Stimulated activated CD4-positive, alpha-beta T cell treated with anti-CD3 and anti-CD28 coated beads, Interleukin-12 subunit alpha, Interleukin-12 subunit beta, amount 100 ng/mL, for 4 hours (primary cell): ENCODE results near the gene CFD.
"Not testable (repeated sequence)": the region's sequence is repeated elsewhere in the genome, so short reads cannot be mapped to it uniquely, and the experiment has no call there.

Source experiments
- DNase-seq: peaks from one replicate; pipeline ENCODE4 v3.0.0-alpha.2; 2020

Gene CFD

DNA sequence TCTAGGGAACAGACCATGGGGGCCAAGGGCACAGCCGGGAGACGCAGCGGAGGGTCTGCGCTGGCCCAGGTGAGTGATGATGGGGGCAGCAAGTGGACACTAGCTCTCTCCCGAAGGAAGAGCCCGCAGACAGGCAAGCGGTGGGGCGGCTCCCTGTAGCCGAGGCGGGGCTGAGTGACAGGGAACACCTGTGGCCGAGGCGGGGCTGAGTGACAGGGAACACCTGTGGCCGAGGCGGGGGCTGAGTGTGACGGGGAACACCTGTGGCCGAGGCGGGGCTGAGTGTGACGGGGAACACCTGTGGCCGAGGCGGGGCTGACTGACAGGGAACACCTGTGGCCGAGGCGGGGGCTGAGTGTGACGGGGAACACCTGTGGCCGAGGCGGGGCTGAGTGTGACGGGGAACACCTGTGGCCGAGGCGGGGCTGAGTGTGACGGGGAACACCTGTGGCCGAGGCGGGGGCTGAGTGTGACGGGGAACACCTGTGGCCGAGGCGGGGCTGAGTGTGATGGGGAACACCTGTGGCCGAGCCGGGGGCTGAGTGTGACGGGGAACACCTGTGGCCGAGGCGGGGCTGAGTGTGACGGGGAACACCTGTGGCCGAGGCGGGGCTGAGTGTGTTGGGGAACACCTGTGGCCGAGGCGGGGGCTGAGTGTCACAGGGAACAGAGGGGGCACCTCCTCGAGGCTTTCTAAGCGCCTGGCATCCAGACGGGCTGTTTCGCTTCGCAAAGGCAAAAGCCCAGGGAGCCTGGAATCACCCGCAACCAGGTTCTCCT is 32.1 kb downstream of the CFD start:
- DNase-seq: not testable (repeated sequence)

- DNase-seq: no peak
Measured at GRCh38 chr19:892243-892893, 32.9 kb downstream of the CFD start.

GRCh38 chr19:892894-893689 is 33.6 kb downstream of the CFD start, which contains the start of the genes MED16 and RNU6-9:
MED16 (minus strand) TSS chr19:893187; CDS start chr19:891131, 2,056 bp downstream.
RNU6-9 (plus strand) TSS chr19:893484.
- DNase-seq: peak; percentile 83

DNA sequence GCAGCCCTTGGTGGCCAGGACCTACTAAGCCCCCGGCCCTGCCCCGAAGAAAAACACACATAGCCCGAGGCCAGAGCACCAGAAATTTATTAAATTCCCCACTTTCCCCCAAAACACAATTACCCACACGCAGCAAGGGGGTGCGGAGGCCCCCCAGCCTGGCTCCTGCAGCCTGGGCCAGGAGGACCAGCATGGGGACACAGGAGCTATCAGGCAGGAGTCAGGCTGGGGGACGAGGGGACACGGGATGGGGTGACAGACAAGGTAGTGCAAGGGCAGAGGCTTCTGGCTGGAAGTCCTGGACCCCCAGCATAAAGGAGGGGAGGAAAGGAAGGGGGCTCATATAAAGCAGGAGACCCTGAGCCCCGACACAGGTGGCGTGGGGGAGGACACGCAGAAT is 37.0 kb downstream of the CFD start:
- DNase-seq: no peak

DNA sequence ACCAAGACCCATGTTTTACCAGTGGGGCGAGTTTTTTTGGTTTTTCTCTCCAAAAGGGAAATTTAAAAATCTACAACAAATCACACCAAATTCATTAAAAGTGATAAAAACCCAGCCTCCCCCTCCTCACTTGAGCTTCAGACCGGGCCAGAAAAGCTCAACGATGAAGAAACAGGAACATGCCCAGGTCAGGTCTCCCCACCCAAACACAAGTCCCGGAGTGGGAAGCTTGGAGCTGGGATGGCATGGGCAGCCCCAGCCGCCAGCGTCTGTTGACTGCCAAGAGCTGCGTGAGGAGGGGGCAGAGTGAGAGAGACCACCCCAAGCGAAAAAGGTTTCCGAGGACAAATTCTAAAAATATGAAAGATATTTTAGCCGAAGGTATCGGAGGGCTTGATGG is 37.5 kb downstream of the CFD start:
- DNase-seq: no peak

DNA sequence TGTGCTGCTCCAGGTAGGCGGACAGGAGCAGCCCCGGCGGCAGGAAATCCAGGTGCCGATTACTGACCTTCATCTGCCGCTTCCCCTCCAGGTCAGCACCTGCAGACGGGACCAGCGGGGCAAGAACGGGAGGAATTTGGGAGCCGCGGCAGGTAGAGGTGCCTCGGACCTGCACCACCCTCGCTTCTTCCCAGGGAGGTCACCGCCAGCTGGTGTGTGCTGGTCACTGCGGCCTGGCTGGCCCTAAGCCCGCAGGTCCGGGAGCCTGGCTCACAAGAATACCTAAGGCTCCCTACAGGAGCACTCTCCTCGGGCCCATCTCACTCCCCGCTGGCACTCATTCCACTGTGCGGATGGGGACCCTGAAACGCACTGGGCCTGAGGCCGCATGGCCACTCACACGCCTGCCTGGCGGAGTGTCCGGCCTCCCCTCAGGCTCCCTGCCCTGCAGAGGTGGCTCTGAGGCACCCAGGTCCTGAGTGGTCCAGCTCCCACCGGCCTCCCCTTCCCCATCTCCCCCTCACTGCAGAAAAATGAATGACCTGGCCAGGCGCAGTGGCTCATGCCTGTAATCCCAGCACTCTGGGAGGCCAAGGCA is 38.1 kb downstream of the CFD start:
- no peak for DNase-seq

DNA sequence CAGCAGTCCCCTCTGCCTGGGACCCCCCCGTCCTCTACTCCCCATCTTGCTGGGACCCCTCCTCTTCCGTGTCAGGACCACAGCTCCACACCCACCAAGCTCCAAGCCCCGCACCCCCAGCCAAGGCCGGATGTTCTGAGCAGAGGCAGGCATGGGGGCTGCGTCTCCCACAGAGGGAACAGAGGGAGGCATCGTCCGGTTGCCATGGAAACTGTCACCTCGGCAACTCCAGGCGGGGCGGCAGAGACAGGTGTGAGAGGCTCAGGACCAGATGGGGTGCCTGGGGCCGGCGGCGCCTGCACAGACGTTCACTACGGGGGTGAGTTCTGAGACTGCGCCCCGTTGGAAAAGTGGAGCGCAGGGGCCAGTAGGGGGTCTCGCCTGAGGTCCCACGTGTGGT is 39.2 kb downstream of the CFD start:
- no peak for DNase-seq

DNA sequence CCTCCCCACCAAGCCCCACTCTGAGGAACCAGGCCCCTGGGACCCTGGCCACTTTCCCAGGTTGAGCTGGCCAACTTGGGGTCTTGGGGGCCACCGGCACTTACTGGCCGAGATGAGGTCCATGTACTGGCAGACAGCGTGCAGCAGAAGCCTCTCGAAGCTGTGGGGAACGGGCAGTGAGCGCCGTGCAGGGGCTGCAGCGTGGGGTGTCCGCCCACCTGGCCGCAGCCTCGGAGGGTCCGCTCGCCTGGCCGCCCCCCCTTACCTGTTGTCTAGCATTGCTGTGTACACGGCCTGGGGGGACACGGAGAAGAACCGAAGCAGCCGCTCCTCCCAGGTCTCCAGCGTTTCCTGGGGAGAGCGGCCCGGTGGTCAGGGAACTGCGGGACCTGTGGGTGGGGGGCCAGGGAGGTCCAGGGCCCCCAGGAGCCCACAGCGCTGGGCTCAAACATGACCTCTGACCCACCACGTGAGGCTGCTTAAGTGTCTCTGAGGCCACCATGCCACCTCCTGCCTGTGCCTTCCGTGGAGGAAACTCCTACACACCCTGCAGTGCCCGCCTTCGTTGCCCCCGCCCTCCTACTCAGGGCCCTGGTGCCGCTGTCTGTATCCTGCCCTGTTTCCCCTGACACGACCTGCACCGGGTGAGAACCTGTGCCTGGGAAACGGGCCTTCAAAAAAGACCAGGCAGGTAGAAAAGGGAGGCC is 40.0 kb downstream of the CFD start:
- no peak for DNase-seq

DNA sequence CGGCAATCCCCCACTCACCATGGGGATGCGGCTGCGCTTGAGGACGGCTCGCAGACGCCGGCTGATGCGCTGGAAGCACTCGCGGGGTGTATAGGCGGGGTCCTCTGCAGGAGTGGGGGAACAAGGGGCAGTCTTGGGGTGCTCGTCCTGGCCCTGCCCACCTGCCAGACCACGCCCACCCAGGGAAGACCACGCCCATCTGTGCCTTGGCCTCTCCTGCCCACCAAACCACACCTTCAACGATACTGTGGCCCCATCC is 40.5 kb downstream of the CFD start:
- DNase-seq: no peak

GRCh38 chr19:900302-901111 is 41.0 kb downstream of the CFD start:
- no peak for DNase-seq

GRCh38 chr19:901216-902092 is 42.0 kb downstream of the CFD start:
- DNase-seq: no peak

DNA sequence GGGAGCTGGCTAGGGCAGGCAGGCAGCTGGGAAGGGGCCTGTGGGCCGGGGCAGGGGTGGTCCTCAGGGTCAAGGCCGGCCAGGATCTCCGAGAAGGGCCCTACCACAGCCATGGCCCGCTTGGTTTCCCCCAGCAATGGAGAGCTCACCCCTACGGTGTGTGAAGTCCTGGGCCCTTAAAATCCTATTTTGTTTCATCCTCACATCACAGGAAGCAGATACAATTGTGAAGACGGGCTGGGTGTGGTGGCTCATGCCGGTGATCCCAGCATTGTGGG is 42.6 kb downstream of the CFD start:
- DNase-seq: no peak

DNA sequence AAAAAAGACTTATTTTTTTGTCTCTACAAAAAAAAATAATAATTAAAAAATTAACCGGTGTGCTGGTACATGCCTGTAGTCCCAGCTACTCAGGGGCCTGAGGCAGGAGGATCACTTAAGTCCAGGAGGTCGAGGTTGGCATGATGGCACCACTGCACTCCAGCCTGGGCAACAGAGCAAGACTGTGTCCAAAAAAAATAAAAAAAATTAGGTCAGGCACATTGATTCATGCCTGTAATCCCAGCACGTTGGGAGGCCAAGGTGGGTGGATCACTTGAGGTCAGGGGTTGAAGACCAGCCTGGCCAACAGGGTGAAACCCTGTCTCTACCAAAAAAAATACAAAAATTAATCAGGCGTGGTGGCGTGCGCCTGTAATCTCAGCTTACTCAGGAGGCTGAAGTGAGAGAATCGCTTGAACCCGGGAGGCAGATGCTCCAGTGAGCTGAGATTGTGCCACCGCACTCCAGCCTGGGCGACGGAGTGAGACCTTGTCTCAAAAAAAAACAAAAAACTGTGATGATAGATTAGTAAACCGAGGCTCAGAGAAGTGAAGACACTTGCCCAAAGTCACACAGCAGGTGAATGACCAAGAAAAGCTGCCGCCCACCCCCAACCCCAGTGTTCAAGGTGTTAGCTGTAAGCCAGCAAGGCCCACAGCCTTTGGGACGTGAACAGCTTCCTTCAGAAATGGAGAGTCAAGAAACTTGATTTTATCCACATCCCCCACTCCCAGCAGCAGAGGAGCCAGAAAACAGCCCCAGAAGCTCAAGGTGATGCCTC is 43.2 kb downstream of the CFD start:
- DNase-seq: no peak

DNA sequence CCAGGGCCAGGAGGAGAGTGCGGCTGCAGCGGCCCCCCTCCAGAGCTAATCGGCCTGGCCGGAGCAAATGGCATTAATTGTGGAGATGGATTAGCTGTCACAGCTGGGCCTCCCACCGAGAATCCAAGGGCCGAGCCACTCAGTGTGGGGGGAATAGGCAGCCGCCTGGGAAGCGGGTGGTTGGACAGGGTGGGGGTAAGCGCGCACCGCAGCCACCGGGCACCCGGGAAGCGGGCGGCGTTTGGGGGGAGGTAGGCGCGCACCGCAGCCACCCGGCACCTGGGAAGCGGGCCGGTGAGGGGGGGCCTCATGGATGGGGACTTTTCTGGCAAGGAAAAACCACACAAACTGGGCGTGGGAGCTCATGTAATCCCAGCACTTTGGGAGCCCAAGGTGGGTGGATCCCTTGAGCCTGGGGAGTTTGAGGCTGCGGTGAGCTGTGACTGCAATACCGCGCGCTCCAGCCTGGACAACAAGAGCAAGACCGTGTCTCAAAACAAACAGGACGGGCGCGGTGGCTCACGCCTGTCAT is 43.9 kb downstream of the CFD start:
- DNase-seq: no peak

- no peak for DNase-seq
Measured at GRCh38 chr19:904545-904944, 45.1 kb downstream of the CFD start.

DNA sequence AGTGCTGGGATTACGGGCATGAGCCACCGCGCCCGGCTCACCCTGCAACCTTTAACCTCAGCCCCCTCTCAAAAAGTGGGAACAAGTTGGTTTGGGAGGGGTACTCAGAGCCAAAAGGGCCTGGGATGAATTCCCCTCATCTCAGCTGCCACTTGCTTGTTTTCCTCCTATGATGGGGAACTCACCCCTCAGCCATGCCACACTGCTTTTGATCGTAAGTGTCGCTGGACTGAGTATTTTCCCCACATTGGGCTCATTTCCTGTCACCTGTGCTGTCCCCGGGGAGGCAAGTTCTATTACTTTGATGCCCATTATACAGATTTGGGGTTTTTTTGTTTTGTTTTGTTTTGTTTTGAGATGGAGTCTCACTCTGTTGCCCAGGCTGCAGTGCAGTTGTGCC is 47.0 kb downstream of the CFD start:
- DNase-seq: no peak

GRCh38 chr19:907183-907853 is 47.9 kb downstream of the CFD start:
- DNase-seq: no peak

- DNase-seq: no peak
Measured at GRCh38 chr19:911197-912033, 52.0 kb downstream of the CFD start.
